Tongue (tissue), 2 donors: ENCODE results near the gene TLE1. TPM values are rescaled to one million over a fixed set of nuclear protein-coding genes. Genes with fewer than 3 reads are reported as not detected.
A peak's percentile ranks its signal among the peaks of the same experiment; 100 is the strongest.
"Not testable (repeated sequence)": the region's sequence is repeated elsewhere in the genome, so short reads cannot be mapped to it uniquely, and the experiment has no call there.

Source experiments
- DNase-seq: peaks from one replicate; pipeline ENCODE4 v3.0.0-alpha.2; 2015
- total RNA-seq: library from RNA; depleted of rRNA; stranded (reverse); fragments of >200 nt; gene quantifications from one replicate; pipeline ENCODE4 v1.2.3, GENCODE V29; 2014

The TLE1 gene
- total RNA-seq, 1 donor from 2014 or later, result 73.8 TPM

DNA sequence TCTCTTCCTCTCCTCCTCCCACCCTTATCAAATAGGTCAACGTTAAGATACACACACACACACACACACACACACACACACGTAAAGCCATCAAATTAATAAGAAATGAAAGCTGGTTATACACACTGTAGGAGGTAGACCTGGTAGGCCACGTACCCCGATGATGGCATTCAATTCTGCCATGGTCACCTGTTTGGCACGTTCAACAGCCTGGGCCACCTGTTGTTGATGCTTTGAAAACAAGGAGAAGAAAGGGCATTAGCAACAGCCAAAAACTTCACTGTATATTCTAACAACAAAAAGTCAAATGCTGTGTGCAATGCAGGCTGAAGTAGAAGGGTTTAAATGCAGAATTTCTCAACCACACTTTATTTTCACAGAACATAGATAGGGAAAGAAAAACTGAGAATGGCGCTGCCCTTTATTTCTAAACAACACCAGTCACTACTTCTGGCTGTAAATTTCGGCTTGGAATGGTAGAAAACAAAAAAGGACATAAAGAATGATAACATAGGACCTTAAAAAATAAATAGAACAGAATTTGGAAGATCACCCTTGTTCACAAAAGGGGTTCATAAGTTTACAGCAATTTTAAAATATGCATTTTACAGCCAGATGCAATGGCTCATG, 37.2 kb downstream of the TLE1 start:
- no peak for DNase-seq

DNA sequence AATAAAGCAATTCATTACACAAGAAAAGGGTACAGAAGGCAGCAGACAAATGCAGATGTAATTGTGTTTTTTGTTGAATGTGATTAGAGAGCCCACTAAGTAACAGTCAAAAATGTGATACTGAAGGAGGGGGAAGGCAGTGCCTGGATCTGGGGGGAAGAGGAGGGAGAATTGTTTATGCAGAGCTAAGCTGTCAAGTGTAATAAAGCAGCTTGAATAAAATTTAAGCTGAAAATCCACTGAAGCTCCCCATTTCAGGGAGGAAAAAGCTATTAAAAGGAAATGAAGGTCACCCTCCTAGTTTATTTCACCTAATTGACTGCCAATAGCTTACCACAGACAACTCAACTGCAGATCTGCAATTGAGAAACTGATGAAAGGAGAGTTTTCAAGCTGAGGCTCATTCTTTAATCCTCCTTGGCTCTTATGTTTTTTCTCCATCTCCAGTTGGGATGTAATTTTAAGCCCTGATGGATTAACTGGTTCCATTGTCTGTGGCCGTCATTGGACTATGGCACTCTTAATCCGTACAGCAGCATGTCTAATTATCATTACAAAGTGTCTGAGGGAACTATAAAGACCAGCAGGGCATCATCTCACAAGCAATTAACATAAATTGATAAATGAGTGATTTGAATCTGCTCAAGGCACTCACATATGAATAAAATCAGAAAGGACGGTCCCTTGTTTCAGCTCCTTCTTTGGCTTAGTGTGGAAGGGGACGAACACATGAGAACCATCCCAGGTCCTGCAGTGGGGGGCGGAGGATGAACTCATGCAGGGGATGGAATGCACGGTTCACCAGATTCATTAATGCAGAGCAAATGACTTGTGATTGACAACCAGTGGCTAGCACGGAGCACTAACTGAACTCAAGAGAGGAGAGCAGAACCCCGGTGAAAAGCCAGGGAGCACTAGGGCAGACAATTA, 38.5 kb downstream of the TLE1 start:
- no peak for DNase-seq

GRCh38 chr9:81649475-81650240, 39.7 kb downstream of the TLE1 start:
- peak; percentile 47 for DNase-seq

GRCh38 chr9:81648891-81649290, 40.5 kb downstream of the TLE1 start:
- DNase-seq, result no peak

DNA sequence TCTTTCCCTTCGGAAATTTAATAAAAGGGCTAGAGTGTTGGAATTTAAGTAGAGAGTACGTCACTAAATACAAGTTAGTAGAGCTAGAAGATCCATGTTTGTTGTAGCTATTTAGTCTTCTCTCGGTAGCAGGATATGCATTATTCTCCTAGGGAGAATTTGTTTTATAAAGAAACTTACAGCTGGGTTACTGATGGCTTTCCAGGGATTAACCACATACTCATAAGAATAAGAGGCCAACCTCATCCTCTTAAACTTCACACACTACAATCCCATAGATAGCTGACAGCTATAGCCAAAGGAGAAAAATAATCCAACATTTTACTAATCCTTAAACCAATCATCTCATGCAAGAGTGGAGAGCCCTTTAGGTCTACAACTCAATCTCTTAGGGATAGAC, 43.0 kb downstream of the TLE1 start:
- no peak for DNase-seq

GRCh38 chr9:81644513-81644912, 44.8 kb downstream of the TLE1 start:
- DNase-seq, result not testable (repeated sequence)

DNA sequence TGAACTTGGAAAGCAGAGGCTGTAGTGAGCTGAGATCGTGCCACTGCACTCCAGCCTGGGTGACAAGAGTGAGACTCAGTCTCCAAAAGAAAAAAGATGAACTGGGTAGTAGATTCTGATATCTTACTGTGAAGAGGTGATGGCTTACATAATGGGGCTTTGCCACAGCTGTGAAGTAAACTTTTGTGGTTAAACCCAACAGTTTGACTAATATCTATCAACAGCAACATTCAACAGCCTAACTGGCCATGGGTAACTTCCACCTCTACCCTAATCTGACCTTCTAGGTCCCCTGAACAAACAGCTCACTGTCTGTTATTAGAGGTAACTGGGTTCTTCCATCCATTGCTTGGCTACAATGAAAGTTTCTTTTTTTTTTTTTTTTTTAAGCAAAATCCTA, 52.1 kb downstream of the TLE1 start:
- DNase-seq, result no peak

- no peak for DNase-seq
Observed at GRCh38 chr9:81636255-81636599, 53.1 kb downstream of the TLE1 start.

DNA sequence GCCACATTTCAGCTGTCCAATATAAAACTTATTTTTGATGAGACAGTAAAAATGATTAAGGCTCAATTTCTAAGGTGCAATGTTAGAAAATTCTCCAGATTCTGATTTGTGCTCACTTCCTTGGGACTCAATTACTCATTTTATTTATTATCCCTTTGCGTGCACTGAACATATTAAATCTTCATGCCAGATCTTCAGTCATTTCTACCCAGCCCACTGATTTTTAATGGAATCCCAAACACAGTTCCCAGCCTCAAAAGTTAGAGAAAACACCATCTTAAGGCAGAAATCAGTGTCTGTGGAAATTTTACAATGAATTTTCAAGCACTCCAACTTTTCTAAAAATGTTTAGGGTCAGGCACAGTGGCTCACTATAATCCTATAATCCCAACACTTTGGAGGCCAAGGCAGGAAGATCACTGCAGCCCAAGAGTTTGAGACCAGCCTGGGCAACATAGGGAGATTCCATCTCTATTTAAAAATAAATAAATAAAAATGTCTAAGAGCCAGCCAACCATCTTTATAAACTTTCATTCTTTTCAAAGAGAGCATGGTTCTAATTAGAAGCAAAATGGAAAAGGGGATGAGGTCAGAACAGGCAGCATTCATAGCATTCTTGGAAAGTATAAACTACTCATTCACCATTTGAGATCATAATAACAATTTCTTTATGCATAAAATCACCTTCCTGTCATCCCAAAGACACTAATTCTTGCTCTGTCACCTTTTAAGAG, 53.7 kb downstream of the TLE1 start:
- no peak for DNase-seq

- DNase-seq, result no peak
Observed at GRCh38 chr9:81634915-81635516, 54.3 kb downstream of the TLE1 start.

- no peak for DNase-seq
Observed at GRCh38 chr9:81633952-81634854, 55.1 kb downstream of the TLE1 start.

DNA sequence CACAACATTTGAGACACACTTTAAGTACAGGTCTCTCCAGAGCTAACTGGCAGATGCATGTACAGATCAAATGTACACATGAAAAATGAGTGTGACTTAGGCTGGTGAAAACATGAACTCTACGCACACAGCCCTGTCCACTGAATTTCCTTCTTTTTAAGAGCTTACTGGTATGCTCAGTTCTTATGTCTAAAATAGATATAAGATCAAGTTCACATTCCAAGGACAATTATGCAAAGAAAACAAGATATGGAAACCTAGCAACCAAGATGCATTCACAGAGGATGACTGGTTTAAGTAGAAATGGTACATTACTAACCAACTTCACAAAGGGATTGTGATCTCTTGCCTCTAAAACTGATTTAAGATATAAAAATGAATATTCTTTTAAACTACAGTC, 56.7 kb downstream of the TLE1 start:
- no peak for DNase-seq

DNA sequence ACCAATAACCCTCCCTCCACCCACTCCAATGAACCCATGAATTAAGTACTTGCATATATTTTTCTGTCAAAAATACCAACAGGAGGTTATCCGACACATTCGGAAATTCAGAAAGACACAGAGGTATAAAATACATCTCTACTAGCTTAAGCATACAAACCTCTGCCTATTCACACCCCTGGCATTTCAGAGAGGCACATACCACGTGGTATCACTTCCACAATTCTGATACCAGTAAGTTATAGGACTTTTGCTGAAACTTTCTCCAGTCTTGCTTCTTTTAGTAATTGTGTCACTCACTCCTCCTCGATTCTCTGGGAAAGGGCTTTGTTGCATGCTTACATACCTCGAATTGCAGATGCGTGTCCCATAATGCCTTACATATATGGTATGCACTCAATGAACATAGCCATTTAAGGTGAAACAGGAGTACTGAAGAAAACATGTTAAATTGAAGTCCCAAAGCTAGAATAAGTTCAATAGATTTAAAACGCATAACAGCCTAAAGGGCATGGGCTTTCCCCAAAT, 58.1 kb downstream of the TLE1 start:
- DNase-seq, result no peak

DNA sequence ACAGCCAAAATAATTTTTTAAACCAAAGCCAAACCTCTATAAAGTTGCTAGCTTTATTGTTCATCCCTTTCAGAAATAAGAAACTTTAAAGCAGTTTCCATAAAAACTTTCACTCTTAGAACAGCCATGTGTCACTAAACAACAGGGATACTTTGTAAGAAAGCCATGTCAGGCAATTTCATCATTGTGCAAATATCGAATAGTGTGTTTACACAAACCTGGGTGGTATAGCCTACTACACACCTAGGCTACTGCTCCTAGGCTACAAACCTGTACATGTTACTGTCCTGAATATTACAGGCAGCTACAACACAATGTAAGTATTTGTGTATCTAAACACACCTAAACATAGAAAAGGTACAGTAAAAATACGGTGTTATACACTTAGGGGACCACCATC, 59.9 kb downstream of the TLE1 start:
- DNase-seq, result no peak

- DNase-seq, result no peak
Observed at GRCh38 chr9:81628897-81629296, 60.5 kb downstream of the TLE1 start.

DNA sequence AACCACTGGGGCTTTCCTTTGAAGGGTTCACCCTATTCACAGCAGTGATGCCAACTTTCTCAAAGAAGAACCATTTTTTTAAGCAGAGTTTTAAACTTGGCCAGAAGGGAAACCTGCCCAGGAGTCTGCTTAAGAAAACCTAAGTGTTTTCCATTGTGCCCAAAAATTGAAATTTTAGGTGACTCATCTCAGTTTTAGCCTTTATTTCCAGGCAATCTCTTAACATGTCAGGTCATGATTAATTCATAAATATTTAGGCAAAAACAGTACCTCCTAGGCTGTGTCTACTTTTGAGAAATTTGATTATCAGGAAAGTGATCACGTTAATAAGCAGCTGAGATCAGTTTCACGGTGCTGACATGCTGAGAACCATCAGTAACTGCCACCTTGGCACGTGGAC, 61.9 kb downstream of the TLE1 start:
- DNase-seq, result no peak

DNA sequence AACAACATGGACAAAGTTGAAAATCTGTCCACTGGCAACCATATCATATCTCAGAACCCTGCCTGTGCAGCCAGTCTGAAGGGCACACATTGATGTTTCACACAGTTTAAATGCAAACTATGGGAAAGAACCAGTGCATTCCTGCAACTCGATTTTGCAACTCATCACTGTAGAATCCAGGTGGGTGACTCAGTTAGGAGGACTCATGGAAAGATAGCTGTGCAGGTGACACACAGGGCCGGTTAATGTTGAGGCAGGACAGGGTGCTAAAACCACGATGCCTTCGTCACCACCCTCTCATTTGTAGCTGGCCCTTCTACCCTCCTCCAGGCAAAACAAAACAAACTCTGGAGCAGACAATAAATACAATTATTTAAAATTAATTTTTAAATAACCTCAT, 62.8 kb downstream of the TLE1 start:
- no peak for DNase-seq

- no peak for DNase-seq
Observed at GRCh38 chr9:81625969-81626368, 63.4 kb downstream of the TLE1 start.

DNA sequence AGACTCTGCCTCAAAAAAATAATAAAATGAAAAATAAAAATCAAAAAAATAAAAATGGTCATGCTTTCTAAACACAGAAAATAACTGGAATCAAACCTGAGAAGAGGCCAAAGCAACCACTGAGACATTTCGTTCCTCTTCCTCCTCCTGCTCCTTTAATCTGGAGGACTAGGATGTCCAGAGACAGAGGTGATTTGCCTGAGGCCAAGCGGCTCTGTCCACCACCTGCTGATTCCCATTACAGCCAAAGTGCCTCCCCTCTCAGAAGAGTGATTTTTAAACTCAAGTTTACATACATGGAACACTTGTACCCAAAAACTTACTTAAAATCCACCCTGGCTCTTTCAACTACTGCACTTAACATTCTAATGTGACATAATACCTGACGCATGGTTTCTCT, 65.6 kb downstream of the TLE1 start:
- no peak for DNase-seq

GRCh38 chr9:81622471-81623255, 66.7 kb downstream of the TLE1 start:
- no peak for DNase-seq
